ENCODE measurements around the gene CYB5R3. TPM values are rescaled to one million over a fixed set of nuclear protein-coding genes. Genes with fewer than 3 reads are reported as not detected.

Gene CYB5R3
- total RNA-seq, 1 experiment from 2014 or later, result 104 TPM

GRCh38 chr22:42587588-42588175, 61.5 kb downstream of the CYB5R3 start:
- DNase-seq (ENCODE audit: unreplicated experiment), result no peak
- Mint-ChIP-seq H3K36me3 (ENCODE audit: insufficient read depth, unreplicated experiment) (peaks cover 87% of the 10 kb centered on the region), H3K4me1 (ENCODE audit: insufficient read depth, unreplicated experiment) (no peaks in the 10 kb centered on the region), H3K9me3 (ENCODE audit: unreplicated experiment) (no peaks in the 10 kb centered on the region), H3K27me3 (ENCODE audit: insufficient read depth, unreplicated experiment) (no peaks in the 10 kb centered on the region), H3K4me3 (ENCODE audit: unreplicated experiment) (no peak overlapping the region), H3K27ac (ENCODE audit: low read depth, unreplicated experiment) (no peak overlapping the region)
- ChIA-PET POLR2A (no interaction called here), CTCF (interaction anchor here (0.7 kb wide), 1 partner anchor 841 kb away, joined by 4 read pairs; no protein-coding TSS in a partner anchor)
- BruUV-seq (replicated peaks), result no TSS peak
- intact Hi-C loops (cut with micrococcal nuclease), result no loop called here
- no peak for TF ChIP-seq CTCF (IDR thresholded peaks at IDR 0.05; ENCODE audit: unreplicated experiment)

DNA sequence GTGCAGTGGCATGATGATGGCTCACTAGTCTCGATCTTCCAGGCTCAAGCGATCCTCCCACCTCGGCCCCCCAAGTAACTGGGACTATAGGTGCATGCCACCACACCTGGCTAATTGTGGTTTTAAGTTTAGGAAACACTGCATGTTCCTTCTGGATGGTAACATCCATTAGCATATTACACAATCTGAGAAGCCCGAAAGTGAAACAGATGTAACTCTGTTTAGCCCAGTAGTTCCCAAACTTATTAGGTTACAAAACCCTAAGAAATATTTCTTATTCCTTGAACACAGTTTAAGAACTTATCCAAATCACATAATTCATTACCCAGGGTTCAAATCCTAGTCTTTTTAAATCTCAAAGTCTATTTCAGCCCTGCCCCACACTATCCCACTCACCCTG, 62.8 kb downstream of the CYB5R3 start:
- Mint-ChIP-seq H3K27ac (ENCODE audit: low read depth, unreplicated experiment) (no peak overlapping the region), H3K4me3 (ENCODE audit: unreplicated experiment) (no peak overlapping the region), H3K4me1 (ENCODE audit: insufficient read depth, unreplicated experiment) (peaks cover 5% of the 10 kb centered on the region), H3K9me3 (ENCODE audit: unreplicated experiment) (no peaks in the 10 kb centered on the region), H3K27me3 (ENCODE audit: insufficient read depth, unreplicated experiment) (no peaks in the 10 kb centered on the region), H3K36me3 (ENCODE audit: insufficient read depth, unreplicated experiment) (peaks cover 89% of the 10 kb centered on the region)
- BruUV-seq (replicated peaks), result no TSS peak
- intact Hi-C loops (cut with micrococcal nuclease), result no loop called here
- CTCF ChIA-PET, result interaction anchor here (0.6 kb wide), 1 partner anchor 109 kb away, joined by 4 read pairs; no protein-coding TSS in a partner anchor
- no peak for TF ChIP-seq CTCF (IDR thresholded peaks at IDR 0.05; ENCODE audit: unreplicated experiment)
- POLR2A ChIA-PET, result interaction anchor here (0.7 to 1.2 kb wide), 2 partner anchors 7 to 10 kb away, joined by 4 read pairs; no protein-coding TSS in a partner anchor
- DNase-seq (ENCODE audit: unreplicated experiment), result no peak

DNA sequence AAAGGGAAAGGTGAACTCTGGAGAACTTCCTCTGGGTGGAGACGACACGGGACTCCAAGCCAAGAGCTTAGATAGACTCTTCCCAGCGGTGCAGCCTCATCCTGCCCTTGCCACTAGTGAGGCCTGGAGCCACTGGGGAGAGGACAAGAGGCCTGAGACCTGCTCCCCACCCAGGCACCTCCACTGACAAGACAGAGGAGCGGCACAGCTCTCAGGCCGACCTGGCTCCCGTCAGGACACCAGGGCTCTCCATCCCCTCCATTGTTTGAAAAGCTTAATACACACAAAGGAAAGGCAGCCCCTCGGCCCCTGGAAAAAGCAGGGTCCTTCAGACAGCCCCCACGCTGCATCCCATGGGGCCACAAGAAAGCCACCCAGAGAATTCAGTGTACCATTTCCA, 64.1 kb downstream of the CYB5R3 start:
- CTCF ChIA-PET, result interaction anchor here (0.7 kb wide), 1 partner anchor 128 kb away, joined by 3 read pairs; no protein-coding TSS in a partner anchor
- H3K27me3 Mint-ChIP-seq (ENCODE audit: insufficient read depth, unreplicated experiment), result no peaks in the 10 kb centered on the region
- peaks cover 81% of the 10 kb centered on the region for H3K36me3 Mint-ChIP-seq (ENCODE audit: insufficient read depth, unreplicated experiment)
- BruUV-seq (replicated peaks), result no TSS peak
- H3K4me3 Mint-ChIP-seq (ENCODE audit: unreplicated experiment), result no peak overlapping the region
- POLR2A ChIA-PET, result interaction anchor here (0.6 to 1.9 kb wide), 4 partner anchors 9 to 181 kb away, joined by 4 to 8 read pairs (median 6); partner anchors contain the start of gene POLDIP3
- intact Hi-C loops (cut with micrococcal nuclease), result no loop called here
- no peaks in the 10 kb centered on the region for H3K9me3 Mint-ChIP-seq (ENCODE audit: unreplicated experiment)
- TF ChIP-seq CTCF (IDR thresholded peaks at IDR 0.05; ENCODE audit: unreplicated experiment), result no peak
- H3K27ac Mint-ChIP-seq (ENCODE audit: low read depth, unreplicated experiment), result no peak overlapping the region
- H3K4me1 Mint-ChIP-seq (ENCODE audit: insufficient read depth, unreplicated experiment), result peaks cover 5% of the 10 kb centered on the region
- no peak for DNase-seq (ENCODE audit: unreplicated experiment)

- H3K27me3 Mint-ChIP-seq (ENCODE audit: insufficient read depth, unreplicated experiment), result no peaks in the 10 kb centered on the region
- POLR2A ChIA-PET, result interaction anchor here (1.5 to 1.9 kb wide), 2 partner anchors 30 to 36 kb away, joined by 8 read pairs; partner anchors contain the start of gene POLDIP3
These were observed 64.7 kb downstream of the CYB5R3 start for GRCh38 chr22:42584364-42584940.

More at GRCh38 chr22:42584364-42584940, 64.7 kb downstream of the CYB5R3 start:
- no peak for TF ChIP-seq CTCF (IDR thresholded peaks at IDR 0.05; ENCODE audit: unreplicated experiment)
- BruUV-seq (replicated peaks), result no TSS peak
- no peak overlapping the region for H3K27ac Mint-ChIP-seq (ENCODE audit: low read depth, unreplicated experiment)
- no peak overlapping the region for H3K4me3 Mint-ChIP-seq (ENCODE audit: unreplicated experiment)
- H3K36me3 Mint-ChIP-seq (ENCODE audit: insufficient read depth, unreplicated experiment), result peaks cover 75% of the 10 kb centered on the region
- no peaks in the 10 kb centered on the region for H3K9me3 Mint-ChIP-seq (ENCODE audit: unreplicated experiment)
- CTCF ChIA-PET, result interaction anchor here (1.1 kb wide), 1 partner anchor 30 kb away, joined by 3 read pairs; no protein-coding TSS in a partner anchor
- DNase-seq (ENCODE audit: unreplicated experiment), result no peak
- intact Hi-C loops (cut with micrococcal nuclease), result no loop called here
- H3K4me1 Mint-ChIP-seq (ENCODE audit: insufficient read depth, unreplicated experiment), result peaks cover 5% of the 10 kb centered on the region

Measured in MCF 10A (cell line).